Neural cell (in vitro differentiated cells): Measurements from ENCODE around the gene HLA-F. TPM values are rescaled to one million over a fixed set of nuclear protein-coding genes. Genes with fewer than 3 reads are reported as not detected.

Experiments
- H2AFZ ChIP-seq: fragments of 200-600, 300-800 bp; sonication (generic), shearing (Covaris generic); 2 replicates; pipeline ENCODE4 v1.6.0; 2014; ENCODE audit warnings: low read depth, mild to moderate bottlenecking, antibody characterized with exemption, low read length, moderate library complexity
- H3F3A ChIP-seq: fragments of 200-600 bp; shearing (Covaris generic); 2 replicates; pipeline ENCODE4 v1.6.1; 2016; ENCODE audit warnings: mild to moderate bottlenecking, moderate library complexity, mixed read lengths, antibody characterized with exemption, low read length; ENCODE audit not compliant: insufficient read depth, poor library complexity, severe bottlenecking
- H3K27ac ChIP-seq: fragments of 200-600, 300-800 bp; sonication (generic), shearing (Covaris generic); 2 replicates; pipeline ENCODE4 v1.5.1; 2014; ENCODE audit warnings: mild to moderate bottlenecking, low read length, moderate library complexity
- H3K27me3 ChIP-seq: fragments of 300-800, 200-600 bp; sonication (generic), shearing (Covaris generic); 2 replicates; pipeline ENCODE4 v1.6.0; 2014; ENCODE audit warnings: mild to moderate bottlenecking, low read depth, low read length, moderate library complexity; ENCODE audit not compliant: insufficient read depth
- H3K36me3 ChIP-seq: fragments of 300-800, 200-600 bp; sonication (generic), shearing (Covaris generic); 2 replicates; pipeline ENCODE4 v1.5.1; 2014; ENCODE audit warnings: mild to moderate bottlenecking, antibody characterized with exemption, low read length, moderate library complexity; ENCODE audit not compliant: insufficient read depth
- H3K4me2 ChIP-seq: fragments of 300-800, 200-600 bp; sonication (generic), shearing (Covaris generic); 2 replicates; pipeline ENCODE4 v1.6.0; 2014; ENCODE audit warnings: mild to moderate bottlenecking, low read length
- H3K4me3 ChIP-seq: fragments of 300-800, 200-600 bp; sonication (generic), shearing (Covaris generic); 2 replicates; pipeline ENCODE4 v1.5.1; 2014; ENCODE audit warnings: mild to moderate bottlenecking, low read length, moderate library complexity
- H3K79me2 ChIP-seq: fragments of 200-600 bp; shearing (Covaris generic); replicated peaks from 2 replicates; pipeline ENCODE4 v1.6.0; 2014; ENCODE audit warnings: mild to moderate bottlenecking, low read length, moderate library complexity; ENCODE audit not compliant: insufficient read depth
- H3K9ac ChIP-seq: fragments of 300-800, 200-600 bp; sonication (generic), shearing (Covaris generic); 2 replicates; pipeline ENCODE4 v1.6.1; 2016; ENCODE audit warnings: mild to moderate bottlenecking, low read length, mixed read lengths
- H3K9me2 ChIP-seq: fragments of 200-600 bp; shearing (Covaris generic); 2 replicates; pipeline ENCODE4 v1.6.1; 2016; ENCODE audit warnings: mild to moderate bottlenecking, low read length, mixed read lengths; ENCODE audit not compliant: insufficient read depth
- H3K9me3 ChIP-seq: fragments of 200-600, 300-800 bp; sonication (generic), shearing (Covaris generic); 2 replicates; pipeline ENCODE4 v1.6.1; 2016; ENCODE audit warnings: mild to moderate bottlenecking, mixed run types, low read length, moderate library complexity, mixed read lengths
- H4K20me1 ChIP-seq: fragments of 200-600 bp; shearing (Covaris generic); 2 replicates; pipeline ENCODE4 v1.6.1; 2016; ENCODE audit warnings: mild to moderate bottlenecking, mixed run types; ENCODE audit not compliant: insufficient read depth
- EP300 ChIP-seq: fragments of 450-650 bp; conservative IDR thresholded peaks from 2 replicates; pipeline ENCODE4 v1.6.1; 2014; ENCODE audit warnings: antibody characterized with exemption, mild to moderate bottlenecking, moderate library complexity; ENCODE audit not compliant: poor library complexity, severe bottlenecking
- EZH2 ChIP-seq: fragments of 200-600, 300-800 bp; shearing (Covaris generic), sonication (generic); IDR thresholded peaks from 2 replicates; pipeline ENCODE4 v1.6.1; 2014; ENCODE audit warnings: antibody characterized with exemption, low read length, borderline replicate concordance, mild to moderate bottlenecking; ENCODE audit not compliant: insufficient read depth, poor library complexity, severe bottlenecking
- MXI1 ChIP-seq: fragments of 450-650 bp; conservative IDR thresholded peaks from 2 replicates; pipeline ENCODE4 v1.6.1; 2014; ENCODE audit warnings: antibody characterized with exemption, mild to moderate bottlenecking; ENCODE audit not compliant: poor library complexity, severe bottlenecking
- POLR2AphosphoS5 ChIP-seq: IDR thresholded peaks from 2 replicates; pipeline ENCODE4 v1.6.1; 2012
- RAD21 ChIP-seq: fragments of 450-650 bp; conservative IDR thresholded peaks from 2 replicates; pipeline ENCODE4 v1.6.1; 2014; ENCODE audit warnings: antibody characterized with exemption, mild to moderate bottlenecking, moderate library complexity
- SMC3 ChIP-seq: fragments of 450-650 bp; conservative IDR thresholded peaks from 2 replicates; pipeline ENCODE4 v1.6.1; 2014; ENCODE audit warnings: antibody characterized with exemption, mild to moderate bottlenecking, moderate library complexity; ENCODE audit not compliant: poor library complexity
- TAF1 ChIP-seq: IDR thresholded peaks from 2 replicates; pipeline ENCODE4 v1.6.1; 2012; ENCODE audit warnings: low read depth
- polyA plus RNA-seq: library from polyadenylated mRNA; depleted of rRNA; stranded (reverse); fragments of >200 nt; gene quantifications from 2 replicates; pipeline ENCODE4 v1.2.3, GENCODE V29; 2014
- small RNA-seq, 3 experiments: library from RNA; depleted of rRNA; stranded (forward); fragments of <200 nt; gene quantifications; one replicate each; pipeline ENCODE3, GENCODE V24; 2012
- TF ChIP-seq, protein P1 (sequence below): fragments of 450-650 bp; IDR thresholded peaks from 2 replicates; pipeline ENCODE4 v1.5.1; 2014; ENCODE audit warnings: antibody characterized with exemption, mild to moderate bottlenecking, moderate library complexity; ENCODE audit not compliant: poor library complexity, severe bottlenecking
- TF ChIP-seq, protein P2 (sequence below): IDR thresholded peaks from 2 replicates; pipeline ENCODE4 v1.6.1; 2012; ENCODE audit warnings: borderline replicate concordance

HLA-F gene
- polyA plus RNA-seq, 1 donor from 2014 or later, result not detected

DNA sequence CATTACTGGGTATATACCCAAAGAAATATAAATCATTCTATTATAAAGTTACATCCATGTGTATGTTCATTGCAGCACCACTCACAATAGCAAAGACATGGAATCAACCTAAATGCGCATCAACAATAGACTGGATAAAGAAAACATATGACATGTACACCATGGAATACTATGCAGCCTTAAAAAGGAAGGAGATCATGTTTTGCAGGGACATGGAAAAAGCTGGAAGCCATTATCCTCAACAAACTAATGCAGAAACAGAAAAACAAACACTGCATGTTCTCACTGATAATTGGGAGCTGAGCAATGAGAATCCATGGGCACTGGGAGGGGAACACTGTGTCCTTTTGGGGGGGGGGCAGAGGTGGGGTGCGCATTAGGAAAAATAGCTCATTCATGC, 53.5 kb downstream of the HLA-F start:
- no peaks in the 10 kb centered on the region for H3K27me3 ChIP-seq
- no peak overlapping the region for H3K4me3 ChIP-seq
- no peaks in the 10 kb centered on the region for H3K9me3 ChIP-seq
- H3K36me3 ChIP-seq, result no peaks in the 10 kb centered on the region
- H3K9ac ChIP-seq, result no peak overlapping the region
- no peaks in the 10 kb centered on the region for H3K9me2 ChIP-seq
- TF ChIP-seq EZH2, result no peak
- TF ChIP-seq, protein P1, sequence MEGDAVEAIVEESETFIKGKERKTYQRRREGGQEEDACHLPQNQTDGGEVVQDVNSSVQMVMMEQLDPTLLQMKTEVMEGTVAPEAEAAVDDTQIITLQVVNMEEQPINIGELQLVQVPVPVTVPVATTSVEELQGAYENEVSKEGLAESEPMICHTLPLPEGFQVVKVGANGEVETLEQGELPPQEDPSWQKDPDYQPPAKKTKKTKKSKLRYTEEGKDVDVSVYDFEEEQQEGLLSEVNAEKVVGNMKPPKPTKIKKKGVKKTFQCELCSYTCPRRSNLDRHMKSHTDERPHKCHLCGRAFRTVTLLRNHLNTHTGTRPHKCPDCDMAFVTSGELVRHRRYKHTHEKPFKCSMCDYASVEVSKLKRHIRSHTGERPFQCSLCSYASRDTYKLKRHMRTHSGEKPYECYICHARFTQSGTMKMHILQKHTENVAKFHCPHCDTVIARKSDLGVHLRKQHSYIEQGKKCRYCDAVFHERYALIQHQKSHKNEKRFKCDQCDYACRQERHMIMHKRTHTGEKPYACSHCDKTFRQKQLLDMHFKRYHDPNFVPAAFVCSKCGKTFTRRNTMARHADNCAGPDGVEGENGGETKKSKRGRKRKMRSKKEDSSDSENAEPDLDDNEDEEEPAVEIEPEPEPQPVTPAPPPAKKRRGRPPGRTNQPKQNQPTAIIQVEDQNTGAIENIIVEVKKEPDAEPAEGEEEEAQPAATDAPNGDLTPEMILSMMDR, result no peak
- TF ChIP-seq TAF1, result no peak
- TF ChIP-seq, protein P2, sequence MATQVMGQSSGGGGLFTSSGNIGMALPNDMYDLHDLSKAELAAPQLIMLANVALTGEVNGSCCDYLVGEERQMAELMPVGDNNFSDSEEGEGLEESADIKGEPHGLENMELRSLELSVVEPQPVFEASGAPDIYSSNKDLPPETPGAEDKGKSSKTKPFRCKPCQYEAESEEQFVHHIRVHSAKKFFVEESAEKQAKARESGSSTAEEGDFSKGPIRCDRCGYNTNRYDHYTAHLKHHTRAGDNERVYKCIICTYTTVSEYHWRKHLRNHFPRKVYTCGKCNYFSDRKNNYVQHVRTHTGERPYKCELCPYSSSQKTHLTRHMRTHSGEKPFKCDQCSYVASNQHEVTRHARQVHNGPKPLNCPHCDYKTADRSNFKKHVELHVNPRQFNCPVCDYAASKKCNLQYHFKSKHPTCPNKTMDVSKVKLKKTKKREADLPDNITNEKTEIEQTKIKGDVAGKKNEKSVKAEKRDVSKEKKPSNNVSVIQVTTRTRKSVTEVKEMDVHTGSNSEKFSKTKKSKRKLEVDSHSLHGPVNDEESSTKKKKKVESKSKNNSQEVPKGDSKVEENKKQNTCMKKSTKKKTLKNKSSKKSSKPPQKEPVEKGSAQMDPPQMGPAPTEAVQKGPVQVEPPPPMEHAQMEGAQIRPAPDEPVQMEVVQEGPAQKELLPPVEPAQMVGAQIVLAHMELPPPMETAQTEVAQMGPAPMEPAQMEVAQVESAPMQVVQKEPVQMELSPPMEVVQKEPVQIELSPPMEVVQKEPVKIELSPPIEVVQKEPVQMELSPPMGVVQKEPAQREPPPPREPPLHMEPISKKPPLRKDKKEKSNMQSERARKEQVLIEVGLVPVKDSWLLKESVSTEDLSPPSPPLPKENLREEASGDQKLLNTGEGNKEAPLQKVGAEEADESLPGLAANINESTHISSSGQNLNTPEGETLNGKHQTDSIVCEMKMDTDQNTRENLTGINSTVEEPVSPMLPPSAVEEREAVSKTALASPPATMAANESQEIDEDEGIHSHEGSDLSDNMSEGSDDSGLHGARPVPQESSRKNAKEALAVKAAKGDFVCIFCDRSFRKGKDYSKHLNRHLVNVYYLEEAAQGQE, result no peak
- TF ChIP-seq SMC3, result no peak
- no peak for TF ChIP-seq EP300
- no peak for TF ChIP-seq RAD21
- TF ChIP-seq POLR2AphosphoS5, result no peak
- no peak for TF ChIP-seq MXI1
- no peaks in the 10 kb centered on the region for H4K20me1 ChIP-seq
- no peak overlapping the region for H2AFZ ChIP-seq
- H3K27ac ChIP-seq, result no peak overlapping the region
- H3K79me2 ChIP-seq, result no peaks in the 10 kb centered on the region
- no peaks in the 10 kb centered on the region for H3F3A ChIP-seq
- H3K4me2 ChIP-seq, result no peak overlapping the region

Small RNA genes within 50 kb of the gene (small RNA-seq; reads per million reads assigned to genes)
- gene AL645939.2 (0 reads per million in 3 experiments), gene AL645939.3 (0 reads per million in 3 experiments), gene AL645939.4 (0 reads per million in 3 experiments), gene RF00019 (0 to 1.2 (median 0) reads per million in 3 experiments)

Other genes with a start within 250 kb of the HLA-F start
- gene MAS1L, start 235.5 kb upstream of the HLA-F start, polyA plus RNA-seq, result not detected in 2 replicates
- not detected in 2 replicates for gene UBD, start 163.7 kb upstream of the HLA-F start, polyA plus RNA-seq
- gene OR2H2, start 138.3 kb upstream of the HLA-F start, polyA plus RNA-seq, result not detected in 2 replicates
- gene GABBR1, start 90.3 kb upstream of the HLA-F start, polyA plus RNA-seq, result 108 and 120 TPM in 2 replicates
- not detected in 2 replicates for gene MOG, start 66.3 kb upstream of the HLA-F start, polyA plus RNA-seq
- gene ZFP57, start 42.3 kb upstream of the HLA-F start, polyA plus RNA-seq, result not detected in 2 replicates
- not detected in 2 replicates for gene HLA-G, start 104.4 kb downstream of the HLA-F start, polyA plus RNA-seq
- 47.6 and 58.7 TPM in 2 replicates for gene HLA-A, start 219.1 kb downstream of the HLA-F start, polyA plus RNA-seq